ENCODE results near the gene RHBDF1.
A peak's percentile ranks its signal among the peaks of the same experiment; 100 is the strongest.

The RHBDF1 gene

DNA sequence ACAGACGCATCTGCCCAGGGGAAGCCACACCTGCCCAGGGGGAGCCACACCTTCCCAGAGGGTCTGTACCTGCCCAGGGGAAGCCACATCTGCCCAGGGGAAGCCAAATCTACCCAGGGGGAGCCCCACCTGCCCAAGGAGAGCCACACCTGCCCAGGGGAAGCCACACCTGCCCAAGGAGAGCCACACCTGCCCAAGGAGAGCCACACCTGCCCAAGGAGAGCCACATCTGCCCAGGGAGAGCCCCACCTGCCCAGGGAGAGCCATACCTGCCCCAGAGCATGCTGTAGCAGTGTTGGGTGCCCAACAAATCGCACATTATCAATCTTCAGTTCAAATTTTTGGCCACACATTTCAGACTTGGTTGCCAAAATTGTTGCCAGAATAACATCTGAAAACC is 46.4 kb upstream of the RHBDF1 start:
- Histone ChIP-seq H3K27me3 (ENCODE audit: insufficient read depth, low read length) (no peaks in the 10 kb centered on the region), H3K14ac (ENCODE audit: low read length) (no peak overlapping the region), H2AFZ (ENCODE audit: insufficient read depth, low read length, poor library complexity) (no peak overlapping the region), H3K18ac (ENCODE audit: low read length) (no peak overlapping the region), H3K79me1 (ENCODE audit: low read length) (no peaks in the 10 kb centered on the region), H2AK5ac (ENCODE audit: low read length) (no peak overlapping the region), H3K4me3 (ENCODE audit: low read depth, low read length) (no peak overlapping the region), H3K79me2 (ENCODE audit: control insufficient read depth, insufficient read depth, low read length, poor library complexity) (no peaks in the 10 kb centered on the region), H4K12ac (ENCODE audit: low read depth, low read length) (no peak overlapping the region), H3K9me3 (ENCODE audit: insufficient read depth, low read depth, low read length) (no peaks in the 10 kb centered on the region), H3K9ac (ENCODE audit: low read length) (no peak overlapping the region), H4K8ac (ENCODE audit: low read depth, low read length) (no peak overlapping the region), H3K4ac (ENCODE audit: low read depth, low read length) (no peak overlapping the region), H4K91ac (ENCODE audit: low read depth, low read length) (no peak overlapping the region), H2BK12ac (ENCODE audit: low read length) (no peak overlapping the region), H3K23ac (ENCODE audit: low read length) (no peak overlapping the region), H3K36me3 (ENCODE audit: control insufficient read depth in 1 of 2, insufficient read depth in 2 of 2, low read length in 2 of 2) (peaks cover 0 to 4% of the 10 kb centered on the region in 2 experiments), H2BK120ac (ENCODE audit: insufficient read depth, low read length, poor library complexity) (no peak overlapping the region), H3K27ac (ENCODE audit: low read depth, low read length) (no peak overlapping the region), H3K4me2 (ENCODE audit: low read length) (no peak overlapping the region), H3K4me1 (ENCODE audit: control insufficient read depth in 1 of 2, insufficient read depth in 2 of 2, low read length in 2 of 2) (no peaks in the 10 kb centered on the region), H2BK5ac (ENCODE audit: low read depth, low read length, poor library complexity) (no peak overlapping the region)
- DNase-seq: no peak
- no CpG with 5 or more reads among the region's 2 CpGs for WGBS (ENCODE audit: extremely low coverage, insufficient coverage, insufficient read length)

DNA sequence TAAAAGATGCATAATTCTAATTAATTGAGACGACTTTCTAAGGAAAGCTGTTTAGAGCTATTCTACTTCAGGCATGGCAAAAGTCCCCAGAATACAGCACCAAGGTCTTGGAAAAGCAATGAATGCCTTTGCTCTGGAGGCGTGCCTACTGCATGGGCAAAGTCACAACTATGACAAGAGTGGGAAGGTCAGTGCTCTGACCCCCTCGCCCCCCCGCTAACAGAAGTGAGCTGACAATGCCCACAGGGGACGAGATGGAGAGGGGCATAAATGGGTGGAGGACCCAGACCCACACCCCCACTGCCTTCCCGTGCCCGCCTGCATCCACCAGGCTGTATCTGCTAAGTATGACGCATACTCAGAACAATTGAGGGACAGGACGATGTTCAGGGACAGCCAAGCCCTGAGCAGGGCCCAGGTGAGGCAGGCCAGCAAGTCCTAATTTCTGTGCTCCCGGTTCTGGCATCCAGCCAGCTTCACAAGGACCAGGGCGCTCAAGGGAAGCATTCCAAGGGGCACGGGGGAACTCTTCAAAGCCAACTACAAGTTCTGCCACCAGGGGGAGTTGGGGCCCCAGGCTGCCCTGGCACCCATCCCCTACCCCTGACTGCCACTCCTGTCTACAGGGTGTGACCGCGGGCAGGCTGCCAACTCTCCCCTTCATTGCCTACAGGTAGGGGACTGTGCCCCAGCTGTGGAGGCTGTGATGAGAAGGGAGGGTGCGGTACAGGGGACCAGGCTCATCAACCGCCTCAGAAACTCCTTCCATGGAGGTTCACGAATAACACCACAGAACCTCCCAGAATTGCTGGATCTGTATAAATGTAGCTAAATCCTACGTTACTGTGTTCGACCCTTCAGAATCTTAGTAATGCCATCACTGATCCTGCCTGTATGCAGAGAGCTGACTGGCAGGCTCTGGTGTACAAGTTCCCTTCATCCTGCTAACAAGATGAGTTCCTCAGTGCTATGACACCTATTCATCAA is 45.2 kb upstream of the RHBDF1 start:
- Histone ChIP-seq H3K4me2 (ENCODE audit: low read length) (no peak overlapping the region), H3K79me1 (ENCODE audit: low read length) (no peaks in the 10 kb centered on the region), H3K79me2 (ENCODE audit: control insufficient read depth, insufficient read depth, low read length, poor library complexity) (no peaks in the 10 kb centered on the region), H3K27ac (ENCODE audit: low read depth, low read length) (no peak overlapping the region), H3K9me3 (ENCODE audit: insufficient read depth, low read depth, low read length) (no peaks in the 10 kb centered on the region), H3K36me3 (ENCODE audit: control insufficient read depth in 1 of 2, insufficient read depth in 2 of 2, low read length in 2 of 2) (peaks cover 0 to 2% of the 10 kb centered on the region in 2 experiments), H3K9ac (ENCODE audit: low read length) (no peak overlapping the region), H3K14ac (ENCODE audit: low read length) (no peak overlapping the region), H3K27me3 (ENCODE audit: insufficient read depth, low read length) (no peaks in the 10 kb centered on the region), H3K4ac (ENCODE audit: low read depth, low read length) (no peak overlapping the region), H3K18ac (ENCODE audit: low read length) (no peak overlapping the region), H4K8ac (ENCODE audit: low read depth, low read length) (no peak overlapping the region), H2BK5ac (ENCODE audit: low read depth, low read length, poor library complexity) (no peak overlapping the region), H2BK12ac (ENCODE audit: low read length) (no peak overlapping the region), H3K23ac (ENCODE audit: low read length) (no peak overlapping the region), H2AFZ (ENCODE audit: insufficient read depth, low read length, poor library complexity) (no peak overlapping the region), H2BK120ac (ENCODE audit: insufficient read depth, low read length, poor library complexity) (no peak overlapping the region), H3K4me3 (ENCODE audit: low read depth, low read length) (no peak overlapping the region), H2AK5ac (ENCODE audit: low read length) (no peak overlapping the region), H4K12ac (ENCODE audit: low read depth, low read length) (no peak overlapping the region), H4K91ac (ENCODE audit: low read depth, low read length) (no peak overlapping the region), H3K4me1 (ENCODE audit: control insufficient read depth in 1 of 2, insufficient read depth in 2 of 2, low read length in 2 of 2) (peaks cover 7 to 10% of the 10 kb centered on the region in 2 experiments)
- DNase-seq: peak; percentile 33 to 72
- WGBS (ENCODE audit: extremely low coverage, insufficient coverage, insufficient read length): no CpG with 5 or more reads among the region's 19 CpGs

DNA sequence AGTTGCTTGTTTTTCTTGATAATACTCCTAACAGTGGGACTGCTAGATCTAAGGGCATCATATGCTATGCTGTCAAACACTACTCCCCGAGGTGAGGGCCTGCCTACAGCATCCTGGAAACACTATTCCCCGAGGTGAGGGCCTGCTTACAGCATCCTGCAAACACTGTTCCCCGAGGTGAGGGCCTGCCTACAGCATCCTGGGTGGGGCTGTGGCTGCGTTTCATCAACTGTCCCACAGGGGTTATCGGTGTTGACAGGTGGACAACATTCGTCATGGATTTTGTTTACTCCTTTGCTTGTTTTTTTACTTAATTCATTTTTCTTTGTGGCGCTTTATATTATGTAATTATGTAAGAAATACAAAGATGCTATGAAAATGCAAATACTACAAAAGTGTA is 43.6 kb upstream of the RHBDF1 start:
- H3K9ac ChIP-seq (ENCODE audit: low read length): no peak overlapping the region
- peaks cover 10% of the 10 kb centered on the region in 2 experiments for H3K36me3 ChIP-seq (ENCODE audit: control insufficient read depth in 1 of 2, insufficient read depth in 2 of 2, low read length in 2 of 2)
- no peaks in the 10 kb centered on the region for H3K9me3 ChIP-seq (ENCODE audit: insufficient read depth, low read depth, low read length)
- no CpG with 5 or more reads among the region's 7 CpGs for WGBS (ENCODE audit: extremely low coverage, insufficient coverage, insufficient read length)
- no peaks in the 10 kb centered on the region for H3K79me2 ChIP-seq (ENCODE audit: control insufficient read depth, insufficient read depth, low read length, poor library complexity)
- no peak overlapping the region for H2BK5ac ChIP-seq (ENCODE audit: low read depth, low read length, poor library complexity)
- H3K79me1 ChIP-seq (ENCODE audit: low read length): no peaks in the 10 kb centered on the region
- no peak overlapping the region for H4K91ac ChIP-seq (ENCODE audit: low read depth, low read length)
- H3K4ac ChIP-seq (ENCODE audit: low read depth, low read length): no peak overlapping the region
- H2BK120ac ChIP-seq (ENCODE audit: insufficient read depth, low read length, poor library complexity): no peak overlapping the region
- H3K27me3 ChIP-seq (ENCODE audit: insufficient read depth, low read length): no peaks in the 10 kb centered on the region
- H2AK5ac ChIP-seq (ENCODE audit: low read length): no peak overlapping the region
- no peak overlapping the region for H2AFZ ChIP-seq (ENCODE audit: insufficient read depth, low read length, poor library complexity)
- H3K4me2 ChIP-seq (ENCODE audit: low read length): no peak overlapping the region
- H3K18ac ChIP-seq (ENCODE audit: low read length): no peak overlapping the region
- peaks cover 7 to 10% of the 10 kb centered on the region in 2 experiments for H3K4me1 ChIP-seq (ENCODE audit: control insufficient read depth in 1 of 2, insufficient read depth in 2 of 2, low read length in 2 of 2)
- no peak overlapping the region for H3K27ac ChIP-seq (ENCODE audit: low read depth, low read length)
- no peak overlapping the region for H4K12ac ChIP-seq (ENCODE audit: low read depth, low read length)
- no peak overlapping the region for H4K8ac ChIP-seq (ENCODE audit: low read depth, low read length)
- no peak overlapping the region for H3K4me3 ChIP-seq (ENCODE audit: low read depth, low read length)
- H3K14ac ChIP-seq (ENCODE audit: low read length): no peak overlapping the region
- H2BK12ac ChIP-seq (ENCODE audit: low read length): no peak overlapping the region
- DNase-seq: no peak
- no peak overlapping the region for H3K23ac ChIP-seq (ENCODE audit: low read length)

DNA sequence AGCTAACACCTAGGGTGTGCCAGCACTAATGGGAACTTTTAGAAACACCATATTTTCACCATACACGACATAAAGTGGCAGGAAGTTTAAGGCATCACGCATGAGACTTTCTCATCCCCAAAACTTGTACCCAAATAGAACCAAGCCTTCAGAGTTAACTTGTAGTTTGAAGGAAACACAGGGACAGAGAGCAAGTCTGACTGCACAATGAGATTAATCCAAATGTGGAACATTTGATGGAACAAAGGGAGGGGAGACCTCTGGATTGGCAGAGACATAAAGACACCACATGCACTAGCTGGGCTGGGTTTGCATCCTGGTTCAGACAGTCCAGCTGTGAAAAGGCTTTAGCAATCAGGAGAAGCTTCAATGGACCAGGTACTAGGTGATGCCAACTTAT is 41.9 kb upstream of the RHBDF1 start:
- Histone ChIP-seq H2AK5ac (ENCODE audit: low read length) (no peak overlapping the region), H3K23ac (ENCODE audit: low read length) (no peak overlapping the region), H2AFZ (ENCODE audit: insufficient read depth, low read length, poor library complexity) (no peak overlapping the region), H2BK12ac (ENCODE audit: low read length) (no peak overlapping the region), H3K4me2 (ENCODE audit: low read length) (no peak overlapping the region), H2BK120ac (ENCODE audit: insufficient read depth, low read length, poor library complexity) (no peak overlapping the region), H3K4me1 (ENCODE audit: control insufficient read depth in 1 of 2, insufficient read depth in 2 of 2, low read length in 2 of 2) (peaks cover 7 to 10% of the 10 kb centered on the region in 2 experiments), H2BK5ac (ENCODE audit: low read depth, low read length, poor library complexity) (no peak overlapping the region), H3K9ac (ENCODE audit: low read length) (no peak overlapping the region), H3K79me1 (ENCODE audit: low read length) (no peaks in the 10 kb centered on the region), H3K18ac (ENCODE audit: low read length) (no peak overlapping the region), H3K27ac (ENCODE audit: low read depth, low read length) (no peak overlapping the region), H3K4ac (ENCODE audit: low read depth, low read length) (no peak overlapping the region), H3K9me3 (ENCODE audit: insufficient read depth, low read depth, low read length) (no peaks in the 10 kb centered on the region), H4K91ac (ENCODE audit: low read depth, low read length) (no peak overlapping the region), H4K8ac (ENCODE audit: low read depth, low read length) (no peak overlapping the region), H4K12ac (ENCODE audit: low read depth, low read length) (no peak overlapping the region), H3K14ac (ENCODE audit: low read length) (no peak overlapping the region), H3K27me3 (ENCODE audit: insufficient read depth, low read length) (no peaks in the 10 kb centered on the region), H3K79me2 (ENCODE audit: control insufficient read depth, insufficient read depth, low read length, poor library complexity) (no peaks in the 10 kb centered on the region), H3K4me3 (ENCODE audit: low read depth, low read length) (no peak overlapping the region), H3K36me3 (ENCODE audit: control insufficient read depth in 1 of 2, insufficient read depth in 2 of 2, low read length in 2 of 2) (peaks cover 15 to 16% of the 10 kb centered on the region in 2 experiments)
- DNase-seq: no peak
- WGBS (ENCODE audit: extremely low coverage, insufficient coverage, insufficient read length): no CpG with 5 or more reads among the region's 2 CpGs

Measured in trophoblast cell (in vitro differentiated cells and primary cell).